Measurements from ENCODE around the gene KIFC1. TPM values are rescaled to one million over a fixed set of nuclear protein-coding genes. Genes with fewer than 3 reads are reported as not detected.
A peak's percentile ranks its signal among the peaks of the same experiment; 100 is the strongest.

The KIFC1 gene
- total RNA-seq, 1 donor from 2014 or later: 93.9 TPM

GRCh38 chr6:33417128-33417902 lies 25.7 kb downstream of the KIFC1 start:
- H3K4me3 ChIP-seq: peak overlapping the region; percentile 84
- H3K4me2 ChIP-seq: peak overlapping the region; percentile 88
- H3K9ac ChIP-seq: peak overlapping the region; percentile 67
- peaks cover 60% of the 10 kb centered on the region for H3K79me2 ChIP-seq (ENCODE audit: low read depth)
- H3K9me3 Mint-ChIP-seq: no peaks in the 10 kb centered on the region
- H3K27me3 ChIP-seq: no peaks in the 10 kb centered on the region
- no peaks in the 10 kb centered on the region for H3K9me3 ChIP-seq (ENCODE audit: low read depth)
- DNase-seq (ENCODE audit: low spot score): peak; percentile 72
- no peaks in the 10 kb centered on the region for H3K36me3 ChIP-seq
- peaks cover 20% of the 10 kb centered on the region for H3K36me3 Mint-ChIP-seq
- H3K27ac ChIP-seq: peak overlapping the region; percentile 81
- H2AFZ ChIP-seq (replicated peaks): peak overlapping the region; percentile 70
- peak overlapping the region; percentile 96 for H3K4me3 Mint-ChIP-seq
- peaks cover 33% of the 10 kb centered on the region for H3K4me1 ChIP-seq
- peaks cover 26% of the 10 kb centered on the region for H4K20me1 ChIP-seq (ENCODE audit: low read depth)
- H3K27ac Mint-ChIP-seq: peak overlapping the region; percentile 80
- peaks cover 64% of the 10 kb centered on the region for H3K4me1 Mint-ChIP-seq
- TF ChIP-seq CTCF (IDR thresholded peaks at IDR 0.05) (no peak), EZH2phosphoT487 (IDR thresholded peaks at IDR 0.05) (no peak), EZH2 (IDR thresholded peaks at IDR 0.05) (no peak)
- peaks cover 49% of the 10 kb centered on the region for H3F3A ChIP-seq (ENCODE audit: low read depth)
- H3K27me3 Mint-ChIP-seq (ENCODE audit: insufficient read depth, low read depth): peaks cover 4% of the 10 kb centered on the region

GRCh38 chr6:33417903-33418689 lies 26.5 kb downstream of the KIFC1 start, which contains the start of gene CUTA:
CUTA (minus strand) TSS chr6:33418107; CDS start chr6:33418000, 107 bp downstream.
- H3K4me1 Mint-ChIP-seq: peaks cover 64% of the 10 kb centered on the region
- peaks cover 19% of the 10 kb centered on the region for H3K36me3 Mint-ChIP-seq
- DNase-seq (ENCODE audit: low spot score): peak; percentile 99

More at GRCh38 chr6:33417903-33418689, 26.5 kb downstream of the KIFC1 start, which contains the start of gene CUTA:
- no peaks in the 10 kb centered on the region for H3K36me3 ChIP-seq
- H3K9me3 ChIP-seq (ENCODE audit: low read depth): no peaks in the 10 kb centered on the region
- Mint-ChIP-seq H3K27ac (peak within 1 kb of the TSS; percentile 96), H3K9me3 (no peaks in the 10 kb centered on the region), H3K27me3 (ENCODE audit: insufficient read depth, low read depth) (peaks cover 4% of the 10 kb centered on the region), H3K4me3 (peak within 1 kb of the TSS; percentile 96)
- H3F3A ChIP-seq (ENCODE audit: low read depth): peaks cover 42% of the 10 kb centered on the region
- peak within 1 kb of the TSS; percentile 84 for H3K27ac ChIP-seq
- no peaks in the 10 kb centered on the region for H3K27me3 ChIP-seq
- peaks cover 20% of the 10 kb centered on the region for H4K20me1 ChIP-seq (ENCODE audit: low read depth)
- peaks cover 66% of the 10 kb centered on the region for H3K79me2 ChIP-seq (ENCODE audit: low read depth)
- H3K9ac ChIP-seq: peak within 1 kb of the TSS; percentile 67
- no peak for TF ChIP-seq EZH2 (IDR thresholded peaks at IDR 0.05)
- peak; percentile 68 for TF ChIP-seq CTCF (IDR thresholded peaks at IDR 0.05)
- H3K4me1 ChIP-seq: peaks cover 33% of the 10 kb centered on the region
- H2AFZ ChIP-seq (replicated peaks): peak within 1 kb of the TSS; percentile 70
- H3K4me2 ChIP-seq: peak within 1 kb of the TSS; percentile 88
- H3K4me3 ChIP-seq: peak within 1 kb of the TSS; percentile 84
